ENCODE results near the gene WWC2.

GRCh38 chr4:183186813-183187212 lies 87.8 kb downstream of the WWC2 start:
- TF ChIP-seq CTCF (IDR thresholded peaks at IDR 0.05), result no peak
- TF ChIP-seq POLR2A (IDR thresholded peaks at IDR 0.05), result no peak

Data from uterus (tissue), 2 donors.